ENCODE results near the gene ANKRD66.

GRCh38 chr6:46743425-46744158 is 3.1 kb upstream of the ANKRD66 start:
- TF ChIP-seq, protein P1, sequence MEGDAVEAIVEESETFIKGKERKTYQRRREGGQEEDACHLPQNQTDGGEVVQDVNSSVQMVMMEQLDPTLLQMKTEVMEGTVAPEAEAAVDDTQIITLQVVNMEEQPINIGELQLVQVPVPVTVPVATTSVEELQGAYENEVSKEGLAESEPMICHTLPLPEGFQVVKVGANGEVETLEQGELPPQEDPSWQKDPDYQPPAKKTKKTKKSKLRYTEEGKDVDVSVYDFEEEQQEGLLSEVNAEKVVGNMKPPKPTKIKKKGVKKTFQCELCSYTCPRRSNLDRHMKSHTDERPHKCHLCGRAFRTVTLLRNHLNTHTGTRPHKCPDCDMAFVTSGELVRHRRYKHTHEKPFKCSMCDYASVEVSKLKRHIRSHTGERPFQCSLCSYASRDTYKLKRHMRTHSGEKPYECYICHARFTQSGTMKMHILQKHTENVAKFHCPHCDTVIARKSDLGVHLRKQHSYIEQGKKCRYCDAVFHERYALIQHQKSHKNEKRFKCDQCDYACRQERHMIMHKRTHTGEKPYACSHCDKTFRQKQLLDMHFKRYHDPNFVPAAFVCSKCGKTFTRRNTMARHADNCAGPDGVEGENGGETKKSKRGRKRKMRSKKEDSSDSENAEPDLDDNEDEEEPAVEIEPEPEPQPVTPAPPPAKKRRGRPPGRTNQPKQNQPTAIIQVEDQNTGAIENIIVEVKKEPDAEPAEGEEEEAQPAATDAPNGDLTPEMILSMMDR (IDR thresholded peaks at IDR 0.05): no peak
- TF ChIP-seq POLR2A (IDR thresholded peaks at IDR 0.05): no peak

All from stomach (tissue), 4 donors.